ENCODE results near the gene RAB37.

Gene RAB37, protein sequence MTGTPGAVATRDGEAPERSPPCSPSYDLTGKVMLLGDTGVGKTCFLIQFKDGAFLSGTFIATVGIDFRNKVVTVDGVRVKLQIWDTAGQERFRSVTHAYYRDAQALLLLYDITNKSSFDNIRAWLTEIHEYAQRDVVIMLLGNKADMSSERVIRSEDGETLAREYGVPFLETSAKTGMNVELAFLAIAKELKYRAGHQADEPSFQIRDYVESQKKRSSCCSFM

DNA sequence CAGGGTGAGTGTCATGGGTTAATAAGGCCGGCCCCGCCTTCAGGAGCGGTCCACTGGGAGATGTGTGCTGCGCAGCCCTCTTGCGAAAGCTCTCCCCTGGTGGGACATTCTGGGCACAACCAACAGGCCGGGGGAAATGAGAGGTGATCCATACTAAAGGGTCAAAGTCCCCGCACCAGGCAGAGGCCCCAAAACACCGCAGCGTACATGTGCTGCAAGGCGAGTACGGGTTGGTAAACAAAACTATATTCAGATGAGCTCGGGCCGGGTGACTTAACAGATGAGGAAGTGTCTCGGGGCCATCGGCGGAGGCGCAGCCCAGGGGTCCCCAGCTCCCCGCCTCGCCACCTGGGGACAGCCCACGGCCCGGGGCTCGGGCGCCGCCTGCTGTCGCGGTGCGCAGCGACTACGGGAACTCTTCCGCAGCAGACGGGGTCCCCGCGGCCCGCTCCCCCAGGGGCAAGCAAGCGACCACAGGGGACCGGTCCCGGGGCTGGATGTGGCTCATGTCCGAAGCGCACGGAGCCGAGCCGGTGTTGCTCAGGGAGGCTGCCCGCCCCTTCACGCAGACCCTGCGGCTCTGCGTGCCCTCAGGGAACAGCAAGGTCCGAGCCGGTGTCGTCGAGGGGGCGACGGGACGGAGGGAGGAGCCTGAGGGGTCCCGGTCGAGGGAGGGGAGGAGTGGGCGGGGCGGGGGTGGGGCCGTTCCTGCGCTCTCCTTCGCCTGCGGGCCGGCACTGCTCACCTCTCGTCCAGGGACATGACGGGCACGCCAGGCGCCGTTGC, at the start of gene RAB37:
RAB37 (plus strand) TSS at position 744 of the 786 bp plus-strand sequence; CDS start at position 761, 17 bp downstream.
- peak; percentile 63 for DNase-seq

DNA sequence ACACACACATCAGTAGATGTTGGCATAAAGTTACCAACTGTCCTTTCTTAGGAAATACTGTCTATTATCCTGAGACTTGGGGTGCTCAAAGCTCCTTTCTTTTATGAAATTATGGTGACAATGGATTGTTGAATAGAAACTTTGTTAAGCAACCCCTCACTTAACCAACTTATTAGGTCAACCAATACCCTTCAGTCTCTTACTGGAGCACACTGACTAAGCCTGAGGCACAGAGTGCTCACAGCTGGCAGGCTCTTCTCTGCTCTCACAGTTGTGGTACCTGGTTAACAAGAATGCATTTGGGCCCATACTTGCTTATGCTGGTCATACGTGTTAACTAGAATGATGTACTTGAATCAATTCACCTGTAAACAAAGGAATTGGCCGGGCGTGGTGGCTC, 49.2 kb upstream of the RAB37 start:
- DNase-seq = no peak

DNA sequence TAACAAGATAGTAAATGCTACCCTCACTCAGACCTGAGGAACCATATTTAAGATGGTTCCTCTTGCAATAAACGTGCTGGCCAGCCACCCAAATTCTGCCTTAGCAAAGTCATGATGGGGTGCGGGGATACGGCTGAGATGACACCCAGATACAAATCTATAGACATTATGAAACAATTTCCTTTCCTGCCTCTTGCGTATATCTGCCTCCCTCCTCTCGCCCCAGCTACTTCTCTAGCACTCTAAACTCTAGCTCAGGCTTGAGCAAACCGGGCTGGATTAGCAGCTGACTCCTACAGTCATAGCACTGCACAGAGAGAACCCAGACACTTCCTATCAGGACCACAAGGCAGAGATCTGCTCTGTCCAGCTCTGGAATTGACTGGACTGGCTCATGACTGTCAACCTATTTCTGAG, 46.6 kb upstream of the RAB37 start:
- DNase-seq = peak; percentile 24

DNA sequence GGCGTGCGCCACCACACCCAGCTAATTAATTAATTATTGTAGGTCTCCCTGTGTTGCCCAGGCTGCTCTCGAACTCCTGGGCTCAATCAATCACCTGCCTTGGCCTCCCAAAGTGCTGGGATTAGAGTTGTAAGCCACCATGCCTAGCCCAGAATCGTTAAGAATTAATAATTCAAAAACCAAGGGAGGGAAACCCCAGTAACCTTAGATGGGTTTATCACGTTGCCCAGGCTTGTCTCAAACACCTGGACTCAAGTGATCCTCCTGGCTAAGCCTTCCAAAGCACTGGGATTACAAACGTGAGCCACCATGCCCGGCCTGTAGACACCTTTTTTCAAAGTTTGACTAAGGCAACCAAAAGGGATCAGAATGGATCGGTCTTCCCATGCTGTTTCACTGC, 45.9 kb upstream of the RAB37 start:
- peak; percentile 74 for DNase-seq

DNA sequence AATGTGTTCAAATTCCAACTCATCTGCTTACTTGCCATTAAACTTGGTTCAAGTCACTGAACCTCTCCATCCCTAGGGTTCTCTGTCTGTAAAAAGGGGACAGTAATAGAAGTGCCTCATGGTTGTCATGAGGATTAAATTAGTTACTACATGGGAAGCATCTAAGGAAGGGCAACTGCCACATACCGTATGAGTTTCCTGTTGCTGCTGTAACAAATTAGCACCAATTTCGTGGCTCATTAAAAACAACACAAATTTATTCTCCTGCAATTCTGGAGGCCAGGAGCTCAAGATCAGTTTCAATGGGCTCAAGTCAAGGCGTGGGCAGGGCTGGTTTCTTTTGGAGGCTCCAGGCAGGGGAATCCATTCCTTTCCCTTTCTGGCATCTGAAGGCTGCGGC, 43.0 kb upstream of the RAB37 start:
- DNase-seq = no peak

DNA sequence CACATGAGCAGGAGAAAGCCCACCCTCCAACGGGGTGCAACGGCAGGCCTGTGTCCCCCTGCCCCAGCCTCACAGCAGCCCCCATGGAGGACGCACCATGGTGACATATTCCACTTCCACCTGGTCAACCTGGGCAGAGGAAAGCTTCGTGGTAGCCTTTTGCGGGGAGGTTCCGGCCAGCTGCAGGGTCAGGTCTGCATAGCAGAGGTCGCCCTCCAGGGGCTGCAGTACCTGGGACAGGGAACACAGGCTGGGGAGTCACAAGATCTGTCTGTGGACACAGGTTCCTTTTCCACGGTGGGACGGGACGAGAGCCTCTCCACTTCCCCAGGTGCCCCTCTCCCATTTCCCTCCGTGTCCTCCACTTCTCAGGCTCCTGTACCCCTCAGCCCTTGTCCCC, 41.4 kb upstream of the RAB37 start:
- no peak for DNase-seq

DNA sequence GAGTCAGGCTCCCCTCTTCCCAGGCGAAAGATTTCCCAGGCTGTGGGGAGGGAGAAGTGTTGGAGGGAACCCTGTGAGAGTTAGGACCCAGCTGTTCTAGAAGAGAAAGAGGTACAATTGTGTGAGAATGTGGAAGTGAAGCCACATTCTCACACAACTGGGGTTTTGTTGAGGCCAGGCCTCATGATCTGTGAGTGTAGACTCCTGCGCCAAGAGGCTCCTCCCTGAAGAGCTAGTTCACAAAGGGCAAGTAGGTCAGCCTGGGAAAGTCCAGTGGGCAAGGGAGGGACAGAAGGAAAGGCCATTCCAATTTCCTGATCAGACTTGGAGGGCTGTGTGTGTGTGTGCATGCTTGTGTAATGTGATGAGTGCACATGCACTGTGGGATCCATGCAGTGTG, 39.5 kb upstream of the RAB37 start:
- no peak for DNase-seq

DNA sequence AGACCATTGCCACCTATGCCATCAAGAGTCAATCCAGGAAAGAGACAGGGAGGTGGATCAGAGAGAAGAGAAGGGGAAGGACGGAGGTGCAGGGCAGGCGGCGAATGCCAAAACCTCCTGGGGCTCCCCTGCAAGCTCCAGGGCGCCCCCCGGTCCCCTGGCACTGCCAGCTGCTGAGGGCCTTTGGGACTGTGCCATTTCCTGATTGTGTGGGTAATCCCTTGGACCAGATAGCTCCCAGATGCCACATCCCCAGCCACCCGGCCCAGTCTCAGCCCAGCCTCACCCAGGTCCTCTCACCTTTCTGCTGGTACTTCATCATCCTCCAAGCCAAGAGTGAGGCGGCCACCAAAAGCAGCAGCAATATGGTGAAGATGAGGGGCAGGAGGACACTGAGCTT, 39.0 kb upstream of the RAB37 start:
- no peak for DNase-seq

DNA sequence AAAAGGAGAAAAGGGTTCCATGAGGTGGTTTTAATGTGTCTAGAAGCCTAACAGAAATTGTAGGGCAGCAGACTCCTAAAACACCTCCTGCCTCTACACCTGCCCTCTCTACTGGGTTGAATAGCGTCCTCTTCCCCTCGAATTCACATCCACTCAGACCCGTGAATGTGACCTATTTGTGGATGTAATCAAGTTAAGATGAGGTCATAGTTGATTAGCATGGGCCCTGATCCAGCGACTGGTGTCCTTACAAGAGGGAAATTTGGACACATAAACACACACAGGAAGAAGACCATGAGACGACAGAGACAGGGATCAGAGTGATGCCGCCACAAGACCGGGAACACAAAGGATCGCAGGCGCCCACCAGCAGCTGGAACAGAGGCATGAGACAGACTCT, 37.8 kb upstream of the RAB37 start:
- DNase-seq = no peak

DNA sequence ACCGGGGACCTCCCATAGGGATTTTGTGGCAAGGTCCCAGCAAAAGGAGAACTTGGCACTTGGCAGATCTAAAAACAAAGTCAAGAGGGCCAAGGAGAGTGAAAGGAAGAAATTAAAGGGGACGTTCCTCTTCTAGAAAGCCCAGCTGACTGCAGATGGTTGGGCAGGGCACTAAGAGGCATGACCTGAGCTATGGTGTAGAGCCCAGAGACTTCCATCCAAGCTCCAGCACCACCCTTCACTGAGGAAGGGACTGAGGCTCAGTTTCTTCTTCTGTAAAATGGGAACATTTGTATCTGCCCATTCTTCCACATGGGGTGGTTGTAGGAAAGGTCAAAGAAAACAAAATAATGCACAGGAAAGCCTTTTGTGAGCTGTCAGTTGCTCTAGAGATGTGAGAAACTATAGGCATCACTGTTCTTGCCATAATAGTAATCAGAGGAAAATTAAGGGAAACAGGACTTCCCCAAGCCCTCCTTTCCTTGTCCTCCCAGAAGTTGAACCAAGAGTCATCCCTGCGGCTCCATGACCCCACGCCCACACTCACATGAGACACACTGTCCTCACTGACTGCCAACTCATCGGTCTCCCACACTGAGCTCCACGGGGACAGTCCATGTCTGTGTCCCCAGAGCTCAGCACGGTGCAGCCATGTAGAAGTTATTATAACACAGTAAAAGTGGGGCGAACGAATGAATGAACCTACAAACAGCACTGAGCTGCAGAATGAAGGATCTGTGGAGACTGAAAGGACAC, 34.8 kb upstream of the RAB37 start:
- DNase-seq = no peak

DNA sequence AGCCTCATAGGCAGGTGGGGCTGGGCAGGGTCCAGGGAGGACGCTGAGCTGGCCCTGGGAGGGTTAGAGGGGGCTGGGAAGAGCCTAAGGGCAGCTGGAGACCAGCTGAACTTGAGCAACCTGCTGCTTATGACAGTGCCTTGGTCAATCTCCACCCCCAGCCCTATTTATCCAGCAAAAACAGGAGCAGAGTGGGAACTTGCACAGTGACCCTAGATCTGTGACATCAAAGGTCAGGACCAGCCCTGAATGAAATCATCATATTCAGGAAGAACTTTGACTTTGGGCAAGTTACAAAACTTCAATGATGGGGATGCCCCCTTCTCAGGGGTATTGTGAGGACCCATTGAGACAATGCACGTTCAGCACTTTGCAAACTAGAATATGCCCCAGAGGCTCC, 33.7 kb upstream of the RAB37 start:
- DNase-seq = no peak

DNA sequence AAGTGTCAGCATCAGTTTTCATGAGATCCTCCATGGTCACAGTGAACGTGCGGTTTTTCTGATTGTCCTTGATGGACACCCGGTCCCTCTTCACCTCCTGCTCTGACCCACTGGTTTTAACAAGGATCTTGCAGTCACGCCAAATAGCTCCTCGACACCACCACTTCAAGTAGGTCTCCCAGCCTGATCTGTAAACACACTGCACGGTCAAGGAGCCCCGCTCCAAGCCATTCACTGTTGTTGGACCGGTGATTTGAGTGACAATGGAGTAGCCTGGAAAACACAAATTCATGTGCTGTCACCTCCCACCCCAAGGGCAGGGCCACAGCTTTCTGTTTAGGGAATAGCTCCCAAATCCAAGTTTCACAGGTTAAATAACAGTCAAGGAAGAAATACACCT, 32.5 kb upstream of the RAB37 start:
- no peak for DNase-seq

DNA sequence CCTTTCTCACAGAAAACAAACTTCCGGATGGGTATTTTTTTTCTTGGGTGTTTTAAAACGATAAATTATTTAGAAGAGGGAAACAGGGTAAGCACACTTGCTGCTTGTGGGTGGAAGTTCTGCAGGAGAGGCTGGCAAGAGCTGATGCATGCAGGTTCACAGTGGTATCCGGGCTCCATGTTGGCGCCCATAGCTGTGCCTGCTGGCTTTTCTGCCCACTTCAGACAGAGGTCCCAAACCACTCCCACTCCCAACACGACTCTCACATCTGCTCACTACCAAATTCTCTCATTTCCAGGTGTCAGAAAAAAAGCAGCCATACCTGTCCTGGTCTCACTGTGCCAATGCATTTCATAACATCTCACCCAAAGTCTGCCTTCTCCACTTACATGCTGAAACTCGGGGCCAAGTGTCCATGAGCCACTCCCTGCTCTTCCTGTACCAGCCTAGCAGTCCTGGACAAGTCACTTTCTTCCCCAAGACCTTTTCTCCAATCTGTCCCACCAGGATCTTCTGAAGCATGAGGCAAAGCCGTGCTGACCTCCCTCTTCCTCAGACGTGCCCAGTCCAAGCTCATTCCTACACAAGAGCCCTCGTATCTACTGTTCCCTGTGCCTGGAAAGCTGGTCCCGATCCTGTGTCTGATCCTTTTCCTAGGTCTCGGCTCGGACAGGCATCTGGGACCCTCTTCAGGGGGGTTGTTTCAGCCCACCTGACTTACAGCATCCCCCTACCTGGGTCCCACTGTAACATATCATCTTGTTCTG, 25.8 kb upstream of the RAB37 start:
- DNase-seq = no peak

DNA sequence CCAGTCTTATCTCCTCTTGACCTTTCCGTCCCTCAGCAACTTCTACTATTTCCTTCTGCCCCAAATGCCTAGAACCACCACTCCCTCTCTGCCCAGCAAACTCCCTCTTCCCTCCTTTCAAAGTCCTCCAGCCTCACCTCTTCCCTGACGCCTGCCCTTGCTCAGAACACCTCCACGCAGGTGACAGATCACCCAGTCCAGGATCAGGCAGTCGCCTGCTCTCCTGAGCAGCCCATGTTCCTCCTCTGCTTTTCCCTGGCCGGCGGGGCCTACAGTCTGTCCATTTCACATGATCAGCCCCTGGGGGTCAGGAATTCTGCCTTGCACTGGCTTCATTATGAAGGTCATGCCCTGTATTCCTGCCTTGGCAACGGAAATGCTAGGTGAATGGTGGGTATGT, 24.8 kb upstream of the RAB37 start:
- no peak for DNase-seq

DNA sequence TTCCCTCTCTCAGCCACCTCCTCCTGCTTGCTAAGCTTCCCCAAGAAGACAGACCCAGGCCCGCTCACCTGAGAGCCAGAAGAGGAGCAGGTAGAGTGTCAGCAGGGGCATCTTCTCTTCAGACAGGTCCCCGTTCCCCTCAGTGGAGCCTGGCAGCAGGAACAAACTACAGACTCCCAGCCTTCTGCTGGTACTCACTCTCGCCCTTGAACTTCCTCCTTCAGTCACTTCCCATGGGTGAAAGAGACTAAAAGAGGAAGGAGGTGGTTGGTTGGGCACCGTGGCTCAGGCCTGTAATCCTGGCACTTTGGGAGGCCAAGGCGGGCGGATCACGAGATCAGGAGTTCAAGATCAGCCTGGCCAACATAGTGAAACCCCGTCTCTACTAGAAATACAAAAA, 24.3 kb upstream of the RAB37 start, which contains the start of gene CD300LF:
CD300LF (minus strand) TSS at position 168 of the 400 bp plus-strand sequence; CDS start at position 111, 57 bp downstream.
- no peak for DNase-seq

DNA sequence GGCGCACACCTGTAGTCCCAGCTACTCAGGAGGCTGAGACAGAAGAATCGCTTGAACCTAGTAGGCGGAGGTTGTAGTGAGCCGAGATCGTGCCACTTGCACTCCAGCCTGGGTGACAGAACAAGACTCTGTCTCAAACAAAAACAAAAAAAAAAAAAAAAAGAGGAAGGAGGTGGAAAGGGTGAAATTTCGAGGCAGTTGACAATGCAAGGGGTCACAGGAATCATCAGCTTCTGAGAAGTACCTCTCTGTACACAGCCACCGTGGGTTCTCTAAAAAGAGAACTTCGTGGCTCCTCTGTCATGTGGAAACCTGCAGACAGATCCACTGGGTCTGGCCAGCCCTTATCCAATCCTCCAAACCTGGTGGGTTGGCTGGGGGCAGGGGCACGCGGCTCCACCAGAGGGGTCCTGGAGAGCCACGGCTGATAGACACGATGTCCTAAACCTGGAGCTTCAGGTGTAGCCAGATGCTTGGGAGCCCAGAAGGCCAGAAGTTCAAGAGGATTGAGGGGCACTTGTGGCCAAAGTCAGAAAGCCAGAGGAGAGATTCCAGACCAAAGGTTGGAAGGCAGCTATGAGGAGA, 23.8 kb upstream of the RAB37 start:
- DNase-seq = no peak

DNA sequence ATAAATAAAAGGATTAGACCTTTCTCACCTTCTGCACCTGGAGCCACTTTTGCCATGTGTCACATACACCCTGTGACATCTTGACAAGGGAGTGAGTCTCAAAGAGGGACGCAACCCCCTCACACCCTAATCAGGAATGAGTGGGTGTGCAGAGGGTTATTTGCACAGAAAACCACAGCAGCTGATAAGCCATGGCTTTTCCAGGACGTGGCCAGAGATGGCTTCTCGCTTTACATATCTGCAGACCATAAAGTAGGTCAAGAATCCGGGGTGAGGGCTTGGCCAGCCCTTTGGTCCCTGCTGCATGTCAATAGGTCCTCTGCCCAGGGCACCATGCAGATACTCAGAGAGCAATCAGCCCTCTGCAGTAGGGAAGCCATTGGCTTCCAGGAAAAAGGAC, 21.9 kb upstream of the RAB37 start:
- DNase-seq = no peak

DNA sequence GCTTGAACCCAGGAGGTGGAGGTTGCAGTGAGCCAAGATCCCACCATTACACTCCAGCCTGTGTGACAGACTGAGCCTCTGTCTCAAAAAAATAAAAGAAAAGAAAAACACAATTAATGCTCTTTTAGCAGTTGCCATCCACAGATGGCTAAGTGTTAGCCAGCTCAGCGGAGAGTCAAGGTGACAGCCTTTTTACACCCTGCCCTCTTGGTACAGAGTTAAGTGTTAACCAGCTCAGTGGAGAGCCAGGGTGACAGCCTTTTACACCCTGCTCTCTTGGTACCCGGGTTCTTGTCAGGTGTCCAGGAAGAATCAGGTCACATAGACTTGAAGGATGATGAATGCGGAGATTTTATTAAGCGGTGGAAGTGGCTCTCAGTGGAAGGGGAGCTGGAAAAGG, 16.6 kb upstream of the RAB37 start:
- no peak for DNase-seq

DNA sequence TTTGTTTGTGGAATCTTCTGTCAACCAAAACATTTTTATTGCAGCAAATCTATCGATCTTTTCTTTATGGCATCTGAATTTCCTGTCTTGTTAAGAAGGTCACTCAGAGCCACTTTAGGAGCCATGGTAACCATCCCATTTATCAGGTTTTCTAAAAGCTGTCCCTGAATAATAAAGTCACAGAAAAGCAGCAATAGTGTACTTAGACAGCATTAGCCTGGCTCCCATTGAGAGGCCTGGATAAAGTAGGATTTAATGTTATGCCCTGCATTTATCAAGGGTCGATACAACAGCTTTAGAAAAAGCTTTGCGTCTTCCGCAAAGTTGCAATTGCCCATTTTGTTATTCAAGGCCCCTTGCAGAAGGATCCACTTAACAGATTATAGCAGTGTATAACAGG, 14.3 kb upstream of the RAB37 start:
- DNase-seq = peak; percentile 61

DNA sequence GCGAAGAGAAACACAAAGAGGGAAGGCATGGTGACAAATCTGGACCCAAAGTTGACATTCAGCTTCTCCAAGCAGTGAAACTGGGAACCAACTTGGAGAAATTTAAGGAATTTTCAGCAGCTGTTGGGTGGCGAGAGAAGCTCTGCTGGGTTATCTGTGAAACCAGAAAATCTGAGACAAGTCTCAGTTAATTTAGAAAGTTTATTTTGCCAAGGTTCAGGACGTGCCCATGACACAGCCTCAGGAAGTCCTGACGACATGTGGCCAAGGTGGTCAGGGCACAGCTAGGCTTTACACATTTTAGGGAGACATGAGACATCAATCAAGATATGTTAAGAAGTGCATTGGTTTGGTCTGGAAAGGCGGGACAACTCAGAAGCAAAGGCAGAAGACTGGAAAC, 13.2 kb upstream of the RAB37 start:
- DNase-seq = no peak

DNA sequence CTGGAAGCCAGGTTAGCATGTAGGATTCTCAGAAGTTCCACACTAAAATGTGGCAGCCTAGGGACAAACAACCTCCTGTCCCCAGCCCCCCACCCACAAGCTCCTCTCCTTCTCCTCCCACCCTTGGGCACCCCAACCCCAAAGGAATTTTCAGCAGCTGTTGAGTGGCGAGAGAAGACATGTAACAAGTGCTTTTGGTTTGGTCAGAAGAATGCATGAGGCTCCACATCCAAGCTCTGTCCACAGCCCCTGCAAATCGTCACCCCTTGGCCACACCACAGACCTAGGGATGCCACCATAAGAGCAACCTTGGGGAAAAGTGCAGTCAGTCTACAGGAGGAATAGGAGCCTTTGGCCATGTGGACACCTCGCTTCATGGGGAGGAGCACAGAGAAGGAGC, 11.9 kb upstream of the RAB37 start:
- DNase-seq = no peak

DNA sequence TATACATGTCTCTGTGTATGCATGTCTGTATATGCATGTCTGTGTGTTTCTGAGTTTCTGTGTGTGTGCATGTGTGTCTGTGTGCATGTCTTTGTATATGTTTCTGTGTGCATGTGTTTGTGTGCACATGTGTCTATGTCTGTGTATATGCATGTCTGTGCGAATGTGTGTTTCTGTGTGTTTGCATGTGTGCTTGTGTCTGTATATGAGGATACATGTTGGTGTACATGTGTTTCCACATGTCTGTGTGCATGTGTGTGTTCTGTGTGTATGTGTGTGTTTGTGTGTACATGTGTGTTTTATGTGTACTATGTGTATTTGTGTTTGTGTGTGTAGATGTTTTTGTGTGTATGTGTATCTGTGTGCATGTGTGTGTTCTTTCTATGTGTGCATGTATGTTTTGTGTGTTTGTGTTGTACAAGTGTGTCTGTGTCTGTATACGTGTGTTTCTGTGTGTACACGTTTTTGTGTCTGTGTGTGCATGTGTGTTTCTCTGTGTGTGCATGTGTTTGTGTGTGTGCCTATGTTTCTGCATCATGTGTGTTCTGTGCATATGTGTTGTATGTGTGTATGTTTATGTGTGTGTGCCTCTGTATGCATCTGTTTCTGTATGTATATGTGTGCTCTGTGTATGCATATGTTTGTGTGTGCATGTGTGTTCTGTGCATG, 8.9 kb upstream of the RAB37 start:
- DNase-seq = no peak

All from NCI-H82 (cell line).